SKM-1 (cell line): ENCODE data around the gene MYO9B.
"Not testable (repeated sequence)": the region's sequence is repeated elsewhere in the genome, so short reads cannot be mapped to it uniquely, and the experiment has no call there.

Experiments
- DNase-seq: peaks from one replicate; lab custom pipeline; 2025; ENCODE audit not compliant: unreplicated experiment; lab: John Stamatoyannopoulos, UW

The MYO9B gene

DNA sequence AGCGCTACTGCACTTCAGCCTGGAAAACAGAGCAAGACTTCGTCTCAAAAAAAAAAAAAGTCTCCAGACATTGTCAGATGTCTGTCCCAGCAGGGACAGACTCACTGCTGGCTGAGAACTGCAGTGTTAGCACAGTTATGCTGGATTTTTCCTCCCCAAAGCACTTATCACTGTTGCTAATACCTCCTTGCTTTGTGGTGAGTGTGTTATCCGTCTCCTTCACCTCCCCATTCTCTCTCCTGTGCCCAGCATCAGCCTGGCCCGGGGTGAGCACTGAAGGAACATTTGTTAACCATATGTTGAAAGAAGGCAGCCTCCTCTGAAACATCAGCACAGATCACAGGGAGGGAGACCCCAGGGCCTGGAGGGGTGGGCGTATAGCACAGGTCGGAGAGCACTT is 11.3 kb downstream of the MYO9B start:
- no peak for DNase-seq

DNA sequence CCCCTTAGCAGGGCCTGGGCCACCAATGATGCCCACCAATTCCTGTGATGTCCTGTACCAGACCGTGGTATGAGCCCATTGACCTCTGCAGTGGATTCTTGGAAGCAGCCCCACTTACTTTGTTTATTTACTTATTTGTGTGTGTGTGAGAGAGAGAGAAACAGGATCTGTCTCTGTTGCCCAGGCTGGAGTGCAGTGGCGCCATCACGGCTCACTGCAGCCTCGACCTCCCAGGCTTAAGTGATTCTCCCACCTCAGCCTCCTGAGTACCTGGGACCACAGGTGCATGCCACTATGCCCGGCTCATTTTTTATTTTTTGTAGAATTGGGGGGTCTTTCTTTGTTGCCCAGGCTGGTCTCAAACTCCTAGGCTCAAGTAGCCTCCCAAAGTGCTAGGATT is 13.0 kb downstream of the MYO9B start:
- no peak for DNase-seq

GRCh38 chr19:17090583-17090982 is 15.0 kb downstream of the MYO9B start:
- no peak for DNase-seq

DNA sequence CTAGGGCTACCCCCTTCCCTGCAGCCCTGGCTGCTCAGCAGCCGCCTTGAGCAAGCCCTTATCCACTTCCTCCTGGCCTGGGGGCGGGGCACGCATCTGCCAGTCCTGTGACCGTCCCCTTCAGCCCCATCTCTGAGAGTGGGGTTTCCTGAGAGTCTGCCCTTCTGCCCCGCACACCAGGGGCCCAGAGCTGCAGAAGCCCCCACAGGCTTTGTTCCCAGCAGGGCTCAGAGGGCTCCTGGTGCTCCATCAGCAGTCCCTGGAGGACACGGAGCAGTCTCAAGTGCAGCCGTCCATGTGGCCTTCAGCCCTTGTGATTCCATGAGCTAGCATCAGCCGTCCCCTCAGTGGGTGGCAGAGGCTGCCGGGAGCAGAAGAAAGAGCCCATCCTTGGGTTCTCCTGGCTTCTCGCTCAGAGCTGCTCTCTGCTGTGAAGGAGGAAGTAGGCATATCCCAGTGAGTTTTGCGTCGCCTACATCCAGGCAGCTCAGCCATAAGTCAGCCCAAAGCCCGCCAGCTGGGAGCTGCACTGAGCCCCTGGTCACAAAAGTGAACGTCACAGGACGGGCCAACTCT is 16.3 kb downstream of the MYO9B start:
- peak; percentile 40 for DNase-seq

GRCh38 chr19:17092696-17093095 is 17.1 kb downstream of the MYO9B start:
- no peak for DNase-seq

DNA sequence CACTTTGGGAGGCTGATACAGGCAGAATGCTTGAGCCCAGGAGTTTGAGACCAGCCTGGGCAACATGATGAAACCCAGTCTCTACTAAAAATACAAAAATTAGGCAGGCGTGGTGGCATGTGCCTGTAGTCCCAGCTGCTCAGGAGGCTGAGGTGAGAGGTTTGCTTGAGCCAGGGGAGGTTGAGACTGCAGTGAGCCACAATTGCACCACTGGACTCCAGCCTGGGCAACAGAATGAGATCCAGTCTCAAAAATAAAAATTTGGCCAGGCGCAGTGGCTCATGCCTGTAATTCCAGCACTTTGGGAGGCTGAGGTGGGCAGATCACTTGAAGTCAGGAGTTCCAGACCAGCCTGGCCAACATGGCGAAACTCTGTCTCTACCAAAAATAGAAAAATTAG is 19.1 kb downstream of the MYO9B start:
- DNase-seq: not testable (repeated sequence)

GRCh38 chr19:17095141-17095919 is 19.8 kb downstream of the MYO9B start:
- DNase-seq: no peak

GRCh38 chr19:17097593-17098126 is 22.1 kb downstream of the MYO9B start:
- no peak for DNase-seq

- DNase-seq: no peak
Measured at GRCh38 chr19:17098326-17098725, 22.7 kb downstream of the MYO9B start.

DNA sequence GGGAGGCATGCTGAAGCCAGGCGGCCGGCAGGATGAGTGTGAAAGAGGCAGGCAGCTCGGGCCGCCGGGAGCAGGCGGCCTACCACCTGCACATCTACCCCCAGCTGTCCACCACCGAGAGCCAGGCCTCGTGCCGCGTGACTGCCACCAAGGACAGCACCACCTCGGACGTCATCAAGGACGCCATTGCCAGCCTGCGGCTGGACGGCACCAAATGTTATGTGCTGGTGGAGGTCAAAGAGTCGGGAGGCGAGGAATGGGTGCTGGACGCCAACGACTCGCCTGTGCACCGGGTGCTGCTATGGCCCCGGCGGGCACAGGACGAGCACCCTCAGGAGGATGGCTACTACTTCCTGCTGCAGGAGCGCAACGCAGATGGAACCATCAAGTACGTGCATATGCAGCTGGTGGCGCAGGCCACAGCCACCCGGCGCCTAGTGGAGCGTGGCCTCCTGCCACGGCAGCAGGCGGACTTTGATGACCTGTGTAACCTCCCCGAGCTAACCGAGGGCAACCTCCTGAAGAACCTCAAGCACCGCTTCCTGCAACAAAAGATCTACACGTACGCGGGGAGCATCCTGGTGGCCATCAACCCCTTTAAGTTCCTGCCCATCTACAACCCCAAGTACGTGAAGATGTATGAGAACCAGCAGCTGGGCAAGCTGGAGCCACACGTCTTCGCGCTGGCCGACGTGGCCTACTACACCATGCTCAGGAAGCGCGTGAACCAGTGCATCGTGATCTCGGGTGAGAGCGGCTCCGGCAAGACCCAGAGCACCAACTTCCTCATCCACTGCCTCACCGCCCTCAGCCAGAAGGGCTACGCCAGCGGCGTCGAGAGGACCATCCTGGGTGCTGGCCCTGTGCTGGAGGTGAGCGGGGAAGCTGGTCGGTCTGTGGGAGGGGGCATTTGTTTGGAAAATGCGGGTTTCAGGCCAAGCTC is 26.4 kb downstream of the MYO9B start:
- no peak for DNase-seq

DNA sequence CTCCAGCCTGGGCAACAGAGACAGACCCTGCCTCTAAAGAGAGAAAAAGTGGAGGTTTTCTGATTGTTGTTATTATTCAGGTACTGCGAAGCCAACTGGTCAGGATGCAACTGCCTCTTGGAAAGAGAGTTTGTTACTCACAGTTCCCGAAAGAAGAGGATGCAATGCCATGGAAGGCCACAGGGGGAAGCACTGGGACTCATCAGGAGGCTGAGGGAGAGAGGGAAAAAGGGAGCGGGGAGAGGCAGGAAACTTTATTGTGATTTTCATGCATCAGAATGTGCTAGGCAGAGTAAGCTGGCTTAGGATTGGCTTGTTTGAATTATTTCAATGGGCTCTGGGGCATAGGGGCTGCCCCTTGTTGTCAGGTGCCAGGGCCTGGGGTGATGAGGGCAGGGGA is 27.6 kb downstream of the MYO9B start:
- no peak for DNase-seq

GRCh38 chr19:17104679-17105078 is 29.1 kb downstream of the MYO9B start:
- DNase-seq: no peak

- DNase-seq: no peak
Measured at GRCh38 chr19:17105556-17105955, 30.0 kb downstream of the MYO9B start.

- DNase-seq: not testable (repeated sequence)
Measured at GRCh38 chr19:17106964-17107363, 31.4 kb downstream of the MYO9B start.

GRCh38 chr19:17107546-17108452 is 32.2 kb downstream of the MYO9B start:
- DNase-seq: no peak

DNA sequence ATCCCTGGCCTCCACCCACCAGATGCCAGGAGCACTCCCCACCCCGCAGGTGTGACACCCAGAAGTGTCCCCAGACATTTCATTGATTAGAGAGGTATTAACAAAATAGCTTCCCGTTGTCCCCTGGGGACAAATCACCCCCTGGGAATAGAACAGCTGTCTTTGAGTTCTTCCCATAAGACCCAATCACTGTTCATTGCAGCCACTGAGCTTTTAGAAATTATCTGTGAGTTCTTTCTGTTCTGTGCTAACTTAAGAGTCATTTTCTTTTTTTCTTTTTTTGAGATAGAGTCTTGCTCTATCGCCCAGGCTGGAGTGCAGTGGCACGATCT is 32.8 kb downstream of the MYO9B start:
- DNase-seq: no peak

GRCh38 chr19:17109300-17109699 is 33.7 kb downstream of the MYO9B start:
- no peak for DNase-seq

GRCh38 chr19:17109962-17110598 is 34.5 kb downstream of the MYO9B start:
- DNase-seq: peak; percentile 84

- no peak for DNase-seq
Measured at GRCh38 chr19:17110599-17110966, 35.0 kb downstream of the MYO9B start.

GRCh38 chr19:17111766-17112165 is 36.2 kb downstream of the MYO9B start:
- no peak for DNase-seq
